ENCODE measurements around the gene ANO9. TPM values are rescaled to one million over a fixed set of nuclear protein-coding genes. Genes with fewer than 3 reads are reported as not detected.
"Not testable (repeated sequence)": the region's sequence is repeated elsewhere in the genome, so short reads cannot be mapped to it uniquely, and the experiment has no call there.

ANO9 gene
- polyA plus RNA-seq, 1 donor from 2014 or later: 4.9 TPM

GRCh38 chr11:393219-394033 lies 48.4 kb downstream of the ANO9 start:
- no peaks in the 10 kb centered on the region for H3K27me3 Mint-ChIP-seq
- H3K4me1 Mint-ChIP-seq: peaks cover 0 to 2% (median 0%) of the 10 kb centered on the region in 3 donors
- H3K4me3 Mint-ChIP-seq: no peak overlapping the region
- no peaks in the 10 kb centered on the region for H3K9me3 Mint-ChIP-seq
- no peak overlapping the region for H3K27ac Mint-ChIP-seq
- H3K36me3 Mint-ChIP-seq: no peaks in the 10 kb centered on the region

GRCh38 chr11:392102-392777 lies 49.6 kb downstream of the ANO9 start:
- Mint-ChIP-seq H3K27me3 (no peaks in the 10 kb centered on the region), H3K4me3 (no peak overlapping the region), H3K36me3 (no peaks in the 10 kb centered on the region), H3K4me1 (peaks cover 2 to 5% (median 2%) of the 10 kb centered on the region in 3 donors), H3K9me3 (peaks cover 0 to under 1% (median 0%) of the 10 kb centered on the region in 3 donors), H3K27ac (no peak overlapping the region)

- no peak overlapping the region for H3K4me3 Mint-ChIP-seq
- no peaks in the 10 kb centered on the region for H3K27me3 Mint-ChIP-seq
- H3K9me3 Mint-ChIP-seq: peaks cover 0 to 8% (median 3%) of the 10 kb centered on the region in 3 donors
- H3K36me3 Mint-ChIP-seq: peaks cover 1% of the 10 kb centered on the region
- peaks cover 3 to 8% (median 5%) of the 10 kb centered on the region in 3 donors for H3K4me1 Mint-ChIP-seq
- peak overlapping the region in 1 of 3 donors; percentile 62 for H3K27ac Mint-ChIP-seq
Measured at GRCh38 chr11:391117-392017, 50.4 kb downstream of the ANO9 start.

- peaks cover 1% of the 10 kb centered on the region for H3K36me3 Mint-ChIP-seq
- peaks cover 0 to 8% (median 3%) of the 10 kb centered on the region in 3 donors for H3K9me3 Mint-ChIP-seq
- no peak overlapping the region for H3K4me3 Mint-ChIP-seq
- no peaks in the 10 kb centered on the region for H3K27me3 Mint-ChIP-seq
- H3K4me1 Mint-ChIP-seq: peaks cover 3 to 8% (median 5%) of the 10 kb centered on the region in 3 donors
- H3K27ac Mint-ChIP-seq: no peak overlapping the region
Measured at GRCh38 chr11:390175-390574, 51.6 kb downstream of the ANO9 start.

- H3K27ac Mint-ChIP-seq: not testable (repeated sequence)
Measured at GRCh38 chr11:389369-389768, 52.4 kb downstream of the ANO9 start.

GRCh38 chr11:387193-387793 lies 54.5 kb downstream of the ANO9 start:
- no peak overlapping the region for H3K27ac Mint-ChIP-seq
- H3K36me3 Mint-ChIP-seq: peaks cover 1% of the 10 kb centered on the region
- H3K4me3 Mint-ChIP-seq: peak overlapping the region in 1 of 4 donors; percentile 65

More at GRCh38 chr11:389369-389768, 52.4 kb downstream of the ANO9 start:
- not testable (repeated sequence) for H3K4me1 Mint-ChIP-seq, H3K27me3 Mint-ChIP-seq, H3K4me3 Mint-ChIP-seq, H3K36me3 Mint-ChIP-seq, H3K9me3 Mint-ChIP-seq

GRCh38 chr11:386483-386882 lies 55.3 kb downstream of the ANO9 start:
- Mint-ChIP-seq H3K36me3 (peaks cover 1% of the 10 kb centered on the region), H3K4me3 (peak overlapping the region in 1 of 4 donors; percentile 55), H3K9me3 (peaks cover 0 to 8% (median 3%) of the 10 kb centered on the region in 3 donors), H3K4me1 (peaks cover 5 to 12% (median 6%) of the 10 kb centered on the region in 3 donors), H3K27ac (no peak overlapping the region), H3K27me3 (peaks cover 15% of the 10 kb centered on the region)

More at GRCh38 chr11:387193-387793, 54.5 kb downstream of the ANO9 start:
- Mint-ChIP-seq H3K4me1 (peaks cover 3 to 8% (median 5%) of the 10 kb centered on the region in 3 donors), H3K27me3 (peaks cover 10% of the 10 kb centered on the region), H3K9me3 (peaks cover 0 to 8% (median 3%) of the 10 kb centered on the region in 3 donors)

GRCh38 chr11:385594-386351 lies 56.0 kb downstream of the ANO9 start:
- Mint-ChIP-seq H3K27ac (no peak overlapping the region), H3K4me1 (peaks cover 5 to 12% (median 6%) of the 10 kb centered on the region in 3 donors), H3K36me3 (peaks cover 1% of the 10 kb centered on the region), H3K4me3 (no peak overlapping the region), H3K9me3 (peaks cover 0 to 8% (median 3%) of the 10 kb centered on the region in 3 donors), H3K27me3 (peaks cover 15% of the 10 kb centered on the region)

GRCh38 chr11:384511-384910 lies 57.3 kb downstream of the ANO9 start:
- no peak overlapping the region for H3K4me3 Mint-ChIP-seq
- H3K4me1 Mint-ChIP-seq: peaks cover 5 to 12% (median 6%) of the 10 kb centered on the region in 3 donors
- H3K27me3 Mint-ChIP-seq: peaks cover 15% of the 10 kb centered on the region
- H3K9me3 Mint-ChIP-seq: peaks cover 0 to 8% (median 3%) of the 10 kb centered on the region in 3 donors
- peaks cover 1% of the 10 kb centered on the region for H3K36me3 Mint-ChIP-seq
- no peak overlapping the region for H3K27ac Mint-ChIP-seq

- Mint-ChIP-seq H3K4me3 (no peak overlapping the region), H3K27ac (peak overlapping the region in 1 of 3 donors; percentile 55), H3K9me3 (peaks cover 0 to 8% (median 3%) of the 10 kb centered on the region in 3 donors), H3K4me1 (peaks cover 5 to 12% (median 6%) of the 10 kb centered on the region in 3 donors), H3K27me3 (peaks cover 17% of the 10 kb centered on the region), H3K36me3 (peaks cover 1% of the 10 kb centered on the region)
Measured at GRCh38 chr11:383431-383830, 58.4 kb downstream of the ANO9 start.

- Mint-ChIP-seq H3K27me3 (peaks cover 24% of the 10 kb centered on the region), H3K4me3 (peak overlapping the region in 1 of 4 donors; percentile 30), H3K36me3 (peaks cover 1% of the 10 kb centered on the region), H3K27ac (no peak overlapping the region), H3K9me3 (peaks cover 0 to 7% (median 3%) of the 10 kb centered on the region in 3 donors), H3K4me1 (peaks cover 2 to 6% (median 5%) of the 10 kb centered on the region in 3 donors)
Measured at GRCh38 chr11:382081-382629, 59.7 kb downstream of the ANO9 start.

- H3K4me3 Mint-ChIP-seq: peak overlapping the region in 1 of 4 donors; percentile 30
Measured at GRCh38 chr11:381501-382072, 60.2 kb downstream of the ANO9 start.

GRCh38 chr11:380996-381395 lies 60.8 kb downstream of the ANO9 start:
- Mint-ChIP-seq H3K27ac (no peak overlapping the region), H3K9me3 (no peaks in the 10 kb centered on the region), H3K36me3 (no peaks in the 10 kb centered on the region), H3K4me3 (no peak overlapping the region), H3K4me1 (peaks cover 0 to 4% (median 3%) of the 10 kb centered on the region in 3 donors), H3K27me3 (peaks cover 24% of the 10 kb centered on the region)

More at GRCh38 chr11:381501-382072, 60.2 kb downstream of the ANO9 start:
- Mint-ChIP-seq H3K27me3 (peaks cover 24% of the 10 kb centered on the region), H3K27ac (no peak overlapping the region), H3K9me3 (peaks cover 0 to 1% (median under 1%) of the 10 kb centered on the region in 3 donors), H3K36me3 (no peaks in the 10 kb centered on the region), H3K4me1 (peaks cover 0 to 4% (median 3%) of the 10 kb centered on the region in 3 donors)

Measured in IgD-negative memory B cell (primary cell).